H1 (cell line): ENCODE measurements around the gene CAMK2A. TPM values are rescaled to one million over a fixed set of nuclear protein-coding genes. Genes with fewer than 3 reads are reported as not detected.

Source experiments
- CTCF ChIA-PET: fragments of 300-600 bp; sonication (Branson Sonifier 250); formaldehyde crosslinking; loops from one replicate; lab custom pipeline; 2021; ENCODE audit not compliant: partially characterized antibody; lab: Charles Lee
- POLR2A ChIA-PET: fragments of 300-600 bp; sonication (Branson Sonifier 250); formaldehyde crosslinking; loops from one replicate; lab custom pipeline; 2021; ENCODE audit warnings: inconsistent platforms; ENCODE audit not compliant: partially characterized antibody; lab: Charles Lee
- DNase-seq, 2 experiments: peaks; one replicate each; pipeline versions ENCODE4 v3.0.0 to v3.0.0-alpha.2; 2010 to 2022; ENCODE audit warnings: low spot score in 2 of 2, low read depth in 1 of 2, mixed read lengths in 1 of 2
- FAIRE-seq: peaks from 2 replicates; lab custom pipeline; 2011; peaks lifted over from hg19 to GRCh38; lab: Jason Lieb, UNC
- H2AFZ ChIP-seq: 2 replicates; pipeline ENCODE4 v1.8.1; 2012; ENCODE audit warnings: low read length, inconsistent platforms
- H2AK5ac ChIP-seq: 2 replicates; pipeline ENCODE4 v1.6.1; 2013; ENCODE audit warnings: low read depth, low read length
- H2BK120ac ChIP-seq: replicated peaks from 2 replicates; pipeline ENCODE3; 2013; ENCODE audit warnings: low read depth, low read length, inconsistent platforms
- H2BK12ac ChIP-seq: 2 replicates; pipeline ENCODE4 v1.6.1; 2013; ENCODE audit warnings: low read depth, low read length
- H2BK15ac ChIP-seq: 2 replicates; pipeline ENCODE4 v1.6.1; 2013; ENCODE audit warnings: low read length
- H2BK20ac ChIP-seq: 2 replicates; pipeline ENCODE4 v1.6.1; 2013; ENCODE audit warnings: low read length
- H2BK5ac ChIP-seq: 2 replicates; pipeline ENCODE4 v1.6.1; 2013; ENCODE audit warnings: low read depth, low read length
- H3K14ac ChIP-seq: 2 replicates; pipeline ENCODE4 v1.6.1; 2013; ENCODE audit warnings: inconsistent platforms; ENCODE audit not compliant: insufficient read length
- H3K18ac ChIP-seq: 2 replicates; pipeline ENCODE4 v1.6.1; 2013; ENCODE audit warnings: low read length; ENCODE audit errors: extremely low read depth
- H3K23ac ChIP-seq: 2 replicates; pipeline ENCODE4 v1.6.1; 2013; ENCODE audit warnings: inconsistent platforms; ENCODE audit not compliant: insufficient read length
- H3K23me2 ChIP-seq: 2 replicates; pipeline ENCODE4 v1.6.1; 2013; ENCODE audit warnings: low read depth, low read length
- H3K27ac ChIP-seq: 2 replicates; pipeline ENCODE4 v1.6.1; 2011; ENCODE audit warnings: low read depth, low read length, inconsistent platforms
- H3K27me3 ChIP-seq, 4 experiments: replicated peaks in 1 of 4; 1 replicate in 1 of 4; 2 replicates in 3 of 4; pipeline versions ENCODE4 v1.6.1 to v1.8.1; 2011 to 2013; ENCODE audit warnings: low read length in 3 of 4, mild to moderate bottlenecking in 3 of 4, inconsistent platforms in 2 of 4, mixed read lengths in 2 of 4, moderate library complexity in 1 of 4; ENCODE audit not compliant: control insufficient read depth in 3 of 4, insufficient read depth in 3 of 4; ENCODE audit errors: extremely low read depth in 1 of 4
- H3K36me3 ChIP-seq, 4 experiments: 2 replicates each; pipeline versions ENCODE4 v1.6.1 to v1.8.1; 2011 to 2013; ENCODE audit warnings: mild to moderate bottlenecking in 4 of 4, low read length in 3 of 4, moderate library complexity in 2 of 4, control low read depth in 1 of 4, inconsistent platforms in 1 of 4; ENCODE audit not compliant: insufficient read depth in 4 of 4, control insufficient read depth in 2 of 4
- H3K4ac ChIP-seq: replicated peaks from 2 replicates; pipeline ENCODE3; 2013; ENCODE audit warnings: low read length, low read depth, mixed read lengths, inconsistent platforms; ENCODE audit not compliant: insufficient read length
- H3K4me1 ChIP-seq, 4 experiments: replicated peaks in 1 of 4; 1 replicate in 1 of 4; 2 replicates in 3 of 4; pipeline versions ENCODE4 v1.6.1 to v1.8.1; 2011 to 2013; ENCODE audit warnings: low read length in 3 of 4, inconsistent platforms in 2 of 4, mixed read lengths in 1 of 4; ENCODE audit not compliant: insufficient read depth in 4 of 4, control insufficient read depth in 3 of 4
- H3K4me2 ChIP-seq, 2 experiments: 2 replicates each; pipeline versions ENCODE4 v1.6.1 to v1.8.1; 2011 to 2013; ENCODE audit warnings: low read depth in 2 of 2, low read length in 2 of 2, control low read depth in 1 of 2, inconsistent platforms in 1 of 2, mild to moderate bottlenecking in 1 of 2; ENCODE audit not compliant: insufficient read depth in 1 of 2
- H3K4me3 ChIP-seq, 4 experiments: fragments of 200-600, 300-600 bp in 1 of 4; sonication (generic), shearing (Covaris generic), sonication (Bioruptor Twin) in 1 of 4; 2 replicates each; pipeline versions ENCODE4 v1.5.1 to v1.8.1; 2011 to 2016; ENCODE audit warnings: low read length in 4 of 4, low read depth in 3 of 4, control low read depth in 2 of 4, inconsistent platforms in 2 of 4, mild to moderate bottlenecking in 2 of 4, mixed read lengths in 1 of 4, moderate library complexity in 1 of 4; ENCODE audit not compliant: insufficient read depth in 2 of 4; ENCODE audit errors: extremely low read depth in 1 of 4
- H3K56ac ChIP-seq: replicated peaks from 2 replicates; pipeline ENCODE3; 2013; ENCODE audit warnings: low read depth, mild to moderate bottlenecking, mixed read lengths, low read length, inconsistent platforms; ENCODE audit not compliant: insufficient read length
- H3K79me1 ChIP-seq: 2 replicates; pipeline ENCODE4 v1.6.1; 2013; ENCODE audit warnings: low read depth, low read length, control low read depth
- H3K79me2 ChIP-seq, 2 experiments: 2 replicates each; pipeline versions ENCODE4 v1.6.1 to v1.8.1; 2012 to 2013; ENCODE audit warnings: low read length in 2 of 2, mild to moderate bottlenecking in 2 of 2, inconsistent platforms in 1 of 2; ENCODE audit not compliant: insufficient read depth in 2 of 2, control insufficient read depth in 1 of 2
- H3K9ac ChIP-seq, 4 experiments: replicated peaks in 1 of 4; 1 replicate in 1 of 4; 2 replicates in 3 of 4; pipeline versions ENCODE4 v1.6.1 to v1.8.1; 2011 to 2013; ENCODE audit warnings: low read depth in 3 of 4, low read length in 3 of 4, control low read depth in 2 of 4, mild to moderate bottlenecking in 2 of 4, moderate library complexity in 2 of 4, inconsistent platforms in 1 of 4; ENCODE audit errors: extremely low read depth in 1 of 4
- H3K9me3 ChIP-seq, 2 experiments: 2 replicates each; pipeline versions ENCODE4 v1.6.1 to v1.8.1; 2012 to 2013; ENCODE audit warnings: mild to moderate bottlenecking in 2 of 2, moderate library complexity in 2 of 2, control low read depth in 1 of 2, inconsistent platforms in 1 of 2, low read depth in 1 of 2, low read length in 1 of 2, mixed read lengths in 1 of 2; ENCODE audit not compliant: insufficient read depth in 2 of 2
- H4K20me1 ChIP-seq, 2 experiments: replicated peaks in 1 of 2; 2 replicates each; pipeline versions ENCODE3 to v1.8.1; 2011 to 2013; ENCODE audit warnings: inconsistent platforms in 2 of 2, low read length in 2 of 2, mild to moderate bottlenecking in 1 of 2; ENCODE audit not compliant: insufficient read depth in 2 of 2, control insufficient read depth in 1 of 2
- H4K5ac ChIP-seq: 2 replicates; pipeline ENCODE4 v1.6.1; 2013; ENCODE audit warnings: low read length, low read depth, mixed read lengths, inconsistent platforms; ENCODE audit not compliant: insufficient read length
- H4K8ac ChIP-seq: 2 replicates; pipeline ENCODE4 v1.8.0; 2013; ENCODE audit warnings: mild to moderate bottlenecking, moderate library complexity, low read length, inconsistent platforms; ENCODE audit not compliant: insufficient read depth; ENCODE audit errors: extremely low read depth
- H4K91ac ChIP-seq: replicated peaks from 2 replicates; pipeline ENCODE3; 2013; ENCODE audit warnings: low read length, mixed read lengths, inconsistent platforms; ENCODE audit not compliant: insufficient read length
- SIRT6 ChIP-seq: IDR thresholded peaks from one replicate; pipeline ENCODE4 v1.7.1; 2012; ENCODE audit warnings: low read length, inconsistent platforms
- TAF7 ChIP-seq: optimal IDR thresholded peaks from 2 replicates; pipeline ENCODE3; 2011; ENCODE audit warnings: low read depth, mild to moderate bottlenecking, inconsistent platforms, low read length, moderate library complexity, borderline replicate concordance
- TCF12 ChIP-seq: IDR thresholded peaks from 2 replicates; pipeline ENCODE4 v1.6.1; 2011; ENCODE audit warnings: low read depth, mild to moderate bottlenecking, low read length
- TEAD4 ChIP-seq: IDR thresholded peaks from 2 replicates; pipeline ENCODE4 v1.6.1; 2012; ENCODE audit warnings: low read depth, low read length, inconsistent platforms, mixed read lengths
- WGBS, 2 experiments: shearing (Covaris generic) in 1 of 2; methylation state at CpG; one replicate each; pipeline versions ENCODE4 v1.1.6 to v1.1.7; 2013 to 2015; ENCODE audit warnings: low lambda C conversion rate in 2 of 2, mixed read lengths in 2 of 2, inconsistent platforms in 1 of 2, low coverage in 1 of 2, missing lambda C conversion rate in 1 of 2; ENCODE audit not compliant: insufficient replicate concordance in 2 of 2, insufficient coverage in 1 of 2, insufficient read length in 1 of 2; ENCODE audit errors: extremely low coverage in 1 of 2, missing lambda C conversion rate in 1 of 2; 5-methylcytosine and 5-hydroxymethylcytosine counted together
- polyA plus RNA-seq, 7 experiments: library from polyadenylated mRNA; depleted of rRNA in 3 of 7; stranded (reverse) in 5 of 7; unstranded in 2 of 7; fragments of >200 nt in 5 of 7; fragments of 200-250 nt in 2 of 7; gene quantifications; 1 replicate in 5 of 7; 2 replicates in 1 of 7; 4 replicates in 1 of 7; pipeline versions ENCODE4 v1.2.1 to v1.2.3, GENCODE V29; 2011 to 2013; ENCODE audit warnings: missing spikeins in 2 of 7, mixed read lengths in 2 of 7
- total RNA-seq: library from RNA; stranded (reverse); fragmentation: NEBNext Ultra II Directional; extraction: Animal tissue kit (Norgen Biotek cat#: 25700); gene quantifications from 2 replicates; pipeline ENCODE4 v1.2.1, GENCODE V29; 2021

Gene CAMK2A
- total and polyA plus RNA-seq, 2 of the 8 experiments (the other 6 are each of a cell fraction or from before 2014, with no cell fraction given), result 0.20 to 0.28 TPM

GRCh38 chr5:150326707-150327106, 37.1 kb upstream of the CAMK2A start:
- H3K4me2 ChIP-seq, result no peak overlapping the region

More at GRCh38 chr5:150326707-150327106, 37.1 kb upstream of the CAMK2A start:
- H3K27ac ChIP-seq, result no peak overlapping the region
- H3K79me1 ChIP-seq, result no peaks in the 10 kb centered on the region
- no peak overlapping the region for H2BK12ac ChIP-seq
- POLR2A ChIA-PET, result no interaction called here
- no peak overlapping the region for H2AFZ ChIP-seq
- no peak overlapping the region for H3K9ac ChIP-seq
- FAIRE-seq (no peak), DNase-seq (no peak)
- no peaks in the 10 kb centered on the region for H3K27me3 ChIP-seq
- no peak overlapping the region for H4K5ac ChIP-seq
- no peaks in the 10 kb centered on the region for H3K79me2 ChIP-seq
- no peak overlapping the region for H2BK15ac ChIP-seq
- H4K91ac ChIP-seq, result no peak overlapping the region
- no peak overlapping the region for H3K4ac ChIP-seq
- 76% methylated on average over 2 of the region's 2 CpGs; no CpG with 5 or more reads in 1 of the 2 experiments for WGBS, 2 experiments
- no peaks in the 10 kb centered on the region for H3K36me3 ChIP-seq
- no peak overlapping the region for H3K56ac ChIP-seq
- H2AK5ac ChIP-seq, result no peak overlapping the region
- H3K18ac ChIP-seq, result no peak overlapping the region
- no peaks in the 10 kb centered on the region for H4K20me1 ChIP-seq
- H2BK20ac ChIP-seq, result no peak overlapping the region
- TF ChIP-seq TEAD4, result no peak
- no peak for TF ChIP-seq TAF7
- TF ChIP-seq TCF12, result no peak
- TF ChIP-seq SIRT6, result no peak
- no peaks in the 10 kb centered on the region for H3K23me2 ChIP-seq
- H2BK5ac ChIP-seq, result no peak overlapping the region
- H3K9me3 ChIP-seq, result no peaks in the 10 kb centered on the region
- no peak overlapping the region for H3K23ac ChIP-seq
- no peak overlapping the region for H4K8ac ChIP-seq
- H3K4me3 ChIP-seq, result no peak overlapping the region
- H3K4me1 ChIP-seq, result no peaks in the 10 kb centered on the region
- H3K14ac ChIP-seq, result no peak overlapping the region
- no peak overlapping the region for H2BK120ac ChIP-seq
- CTCF ChIA-PET, result interaction anchor here (0.8 to 15.6 kb wide), 6 partner anchors 18 to 159 kb away, joined by 3 to 126 read pairs (median 3); no protein-coding TSS in a partner anchor
